Right lobe of liver (tissue), 6 donors: Measurements from ENCODE around the gene ASAP3. TPM values are rescaled to one million over a fixed set of nuclear protein-coding genes. Genes with fewer than 3 reads are reported as not detected.

Experiments
- ATAC-seq, 4 donors: fragments of 200-7000 bp; cut with Tn5 transposase; one replicate each; pipeline ENCODE4 v1.9.1; 2020; ENCODE audit warnings: mild to moderate bottlenecking in 4 of 4, moderate library complexity in 4 of 4
- DNase-seq, 3 donors: peaks; one replicate each; pipeline ENCODE4 v3.0.0-alpha.2; 2020
- H3K27ac ChIP-seq, 3 donors: fragments of 200-600 bp; one replicate each; pipeline ENCODE4 v1.8.0; 2022
- H3K27me3 ChIP-seq, 2 donors: fragments of 200-600 bp; one replicate each; pipeline ENCODE4 v1.8.0; 2022
- H3K36me3 ChIP-seq, 4 donors: fragments of 200-600 bp; sonication (generic) in 1 of 4; one replicate each; pipeline versions ENCODE4 v1.5.1 to v1.8.0; 2017 to 2022; ENCODE audit warnings: control low read depth in 1 of 4
- H3K4me1 ChIP-seq, 4 donors: fragments of 200-600 bp; sonication (generic) in 1 of 4; one replicate each; pipeline versions ENCODE4 v1.5.1 to v1.8.0; 2017 to 2022; ENCODE audit warnings: control low read depth in 1 of 4
- H3K4me3 ChIP-seq, 3 donors: fragments of 200-600 bp; one replicate each; pipeline ENCODE4 v1.8.0; 2022
- H3K9me3 ChIP-seq, 4 donors: fragments of 200-600 bp; sonication (generic) in 1 of 4; one replicate each; pipeline versions ENCODE4 v1.5.1 to v1.8.0; 2017 to 2022; ENCODE audit warnings: control low read depth in 1 of 4
- CTCF ChIP-seq, 4 donors: fragments of 200-600 bp in 3 of 4; fragments of 450-650 bp in 1 of 4; IDR thresholded peaks; one replicate each; pipeline versions ENCODE4 v1.5.1 to v1.8.0; 2016 to 2022; ENCODE audit warnings: antibody characterized with exemption in 4 of 4, mild to moderate bottlenecking in 2 of 4
- POLR2A ChIP-seq: fragments of 450-650 bp; IDR thresholded peaks from one replicate; pipeline ENCODE4 v1.6.1; 2017; ENCODE audit warnings: antibody characterized with exemption, mild to moderate bottlenecking
- WGBS: methylation state at CpG from one replicate; pipeline ENCODE4 v1.1.6; 2018; ENCODE audit warnings: low coverage, low lambda C conversion rate; ENCODE audit not compliant: insufficient coverage; ENCODE audit errors: missing lambda C conversion rate; 5-methylcytosine and 5-hydroxymethylcytosine counted together
- intact Hi-C, 2 donors: fragments of 100-400 bp; cut with DNase I; formaldehyde crosslinking; loops; one replicate each; pipeline versions ENCODE4 v1.11.2 to v1.14.1; 2022
- total RNA-seq, 6 experiments: library from RNA; depleted of rRNA in 2 of 6; stranded (reverse); fragments of >200 nt in 2 of 6; fragmentation: NEBNext Ultra II Directional in 3 of 6; extraction: Animal tissue kit (Norgen Biotek cat#: 25700) in 3 of 6; gene quantifications; one replicate each; pipeline versions ENCODE4 v1.1.0 to v1.2.4, GENCODE V29; 2016 to 2023
- donor health status: DM: no; HTN: yes; CAD: no.
- donor health status: DM: no; HTN: no; CAD: no.
- donor health status: DM: no; HTN: no; CAD: no.
- donor health status: DM: no; HTN: yes; CAD: no.
- donor health status: DM: no; HTN: yes; CAD: no.

ASAP3 gene
- total RNA-seq, 6 experiments from 2014 or later, result 12.3 to 22.1 (median 16.6) TPM

DNA sequence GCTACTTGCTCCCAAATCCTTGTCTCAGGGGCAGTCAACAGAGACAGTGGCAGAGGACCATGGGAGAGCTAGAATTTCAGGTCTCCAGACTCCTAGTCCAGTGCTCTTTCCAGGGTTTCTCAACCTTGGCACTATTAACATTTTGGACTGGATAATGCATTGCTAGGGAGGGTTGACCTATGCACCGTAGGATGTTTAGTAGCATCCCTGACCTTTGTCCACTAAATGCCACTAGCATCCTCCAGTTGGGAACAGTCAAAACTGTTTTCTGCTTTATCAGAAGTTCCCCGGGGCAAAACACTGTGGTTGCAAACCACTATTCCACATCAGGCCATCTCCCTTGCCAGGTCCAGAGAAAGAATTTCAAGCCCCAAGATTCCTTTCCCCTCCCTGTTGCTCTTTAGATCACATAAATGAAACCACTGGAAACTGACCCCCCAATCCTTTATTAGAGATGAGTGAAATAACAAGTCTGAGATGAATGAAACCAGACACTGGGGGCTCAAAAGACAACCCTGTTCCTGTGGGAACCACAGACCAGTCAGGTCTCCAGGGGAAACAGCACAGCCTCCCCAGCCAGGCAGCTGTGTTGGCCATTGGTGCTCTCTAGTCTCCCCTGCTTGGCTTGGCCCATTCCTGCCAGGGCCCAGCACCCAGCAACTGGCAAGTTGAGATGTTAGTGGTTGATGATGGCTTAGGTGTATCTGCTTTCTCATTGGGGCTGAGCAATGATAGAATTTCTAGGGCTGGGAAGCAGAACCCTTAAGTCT lies 55.7 kb downstream of the ASAP3 start:
- peaks cover 0 to 16% (median 6%) of the 10 kb centered on the region in 4 donors for H3K4me1 ChIP-seq
- TF ChIP-seq POLR2A, result no peak
- TF ChIP-seq CTCF (IDR thresholded peaks at IDR 0.05), result no peak
- no peak overlapping the region for H3K27ac ChIP-seq
- H3K36me3 ChIP-seq, result peaks cover 0 to 21% (median 5%) of the 10 kb centered on the region in 4 donors
- no peaks in the 10 kb centered on the region for H3K9me3 ChIP-seq
- 25% methylated on average over 2 of the region's 2 CpGs for WGBS
- ATAC-seq, result peak in 1 of 4 donors; percentile 21
- DNase-seq, result no peak
- H3K4me3 ChIP-seq, result no peak overlapping the region
- no peaks in the 10 kb centered on the region for H3K27me3 ChIP-seq
- intact Hi-C loops, result loop anchor here in 1 of 2 donors (10.0 kb wide), 1 partner anchor 56 kb away; the partner anchor contains the start of gene ASAP3

DNA sequence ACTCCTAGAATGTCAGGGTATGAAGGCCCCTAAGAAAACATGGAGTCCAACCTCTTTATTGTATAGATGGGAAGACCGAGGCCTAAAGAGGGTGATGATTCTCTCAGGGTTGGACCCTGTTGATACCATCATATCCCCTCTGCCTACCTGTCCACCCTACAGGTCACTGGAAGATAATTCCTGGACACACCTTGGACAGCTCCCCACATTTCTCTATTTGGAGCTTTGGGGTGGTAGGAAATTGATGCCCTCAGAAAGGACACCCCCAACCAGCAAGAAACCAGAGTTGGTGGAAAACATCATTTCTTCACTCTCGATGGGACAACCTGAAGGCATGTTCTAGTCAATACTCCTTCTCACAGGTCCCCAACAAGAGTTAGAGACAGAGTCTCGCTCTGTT lies 56.4 kb downstream of the ASAP3 start:
- DNase-seq, result no peak
- peaks cover 0 to 16% (median 4%) of the 10 kb centered on the region in 4 donors for H3K36me3 ChIP-seq
- no peak overlapping the region for H3K4me3 ChIP-seq
- H3K27ac ChIP-seq, result no peak overlapping the region
- TF ChIP-seq POLR2A, result no peak
- TF ChIP-seq CTCF (IDR thresholded peaks at IDR 0.05), result no peak
- H3K27me3 ChIP-seq, result no peaks in the 10 kb centered on the region
- intact Hi-C loops, result loop anchor here in 1 of 2 donors (10.0 kb wide), 1 partner anchor 57 kb away; the partner anchor contains the start of gene ASAP3
- no peaks in the 10 kb centered on the region for H3K9me3 ChIP-seq
- ATAC-seq, result no peak
- WGBS, result 82% methylated on average over 3 of the region's 3 CpGs
- H3K4me1 ChIP-seq, result peaks cover 0 to 20% (median 11%) of the 10 kb centered on the region in 4 donors

GRCh38 chr1:23426828-23427227 lies 57.2 kb downstream of the ASAP3 start:
- H3K27me3 ChIP-seq, result no peaks in the 10 kb centered on the region
- WGBS, result 83% methylated on average over 1 of the region's 2 CpGs
- TF ChIP-seq POLR2A (no peak), CTCF (IDR thresholded peaks at IDR 0.05) (no peak)
- intact Hi-C loops, result loop anchor here in 1 of 2 donors (10.0 kb wide), 1 partner anchor 58 kb away; the partner anchor contains the start of gene ASAP3
- H3K9me3 ChIP-seq, result no peaks in the 10 kb centered on the region
- DNase-seq (no peak), ATAC-seq (no peak)
- no peak overlapping the region for H3K4me3 ChIP-seq
- H3K27ac ChIP-seq, result no peak overlapping the region
- H3K4me1 ChIP-seq, result peaks cover 0 to 26% (median 15%) of the 10 kb centered on the region in 4 donors
- H3K36me3 ChIP-seq, result peaks cover 0 to 10% (median 3%) of the 10 kb centered on the region in 4 donors

- H3K27ac ChIP-seq, result peak overlapping the region in 2 of 3 donors; percentile 74 to 79
- no peaks in the 10 kb centered on the region for H3K9me3 ChIP-seq
- no peak for DNase-seq
- intact Hi-C loops, result loop anchor here in 1 of 2 donors (10.0 kb wide), 1 partner anchor 60 kb away; the partner anchor contains the start of gene ASAP3
- H3K36me3 ChIP-seq, result peaks cover 0 to 7% (median 0%) of the 10 kb centered on the region in 4 donors
- TF ChIP-seq POLR2A (no peak), CTCF (IDR thresholded peaks at IDR 0.05) (no peak)
- H3K27me3 ChIP-seq, result no peaks in the 10 kb centered on the region
- H3K4me3 ChIP-seq, result peak overlapping the region in 2 of 3 donors; percentile 80 to 87
- 31% methylated on average over 5 of the region's 5 CpGs for WGBS
- peak in 2 of 4 donors; percentile 3 to 23 for ATAC-seq
- peaks cover 0 to 42% (median 21%) of the 10 kb centered on the region in 4 donors for H3K4me1 ChIP-seq
These were observed 58.8 kb downstream of the ASAP3 start for GRCh38 chr1:23425193-23425494.
